Endothelial cell of umbilical vein (primary cell): ENCODE data around the gene GP9. TPM values are rescaled to one million over a fixed set of nuclear protein-coding genes. Genes with fewer than 3 reads are reported as not detected.

Source experiments
- BruUV-seq: library from RNA; stranded (reverse); fragments of 400-500 nt; replicated peaks from 2 replicates; lab custom pipeline; 2021; lab: Mats Ljungman, UMichigan
- CTCF ChIA-PET: fragments of 300-600, 350-600 bp; sonication (Branson Sonifier 250); formaldehyde crosslinking; loops from one replicate; lab custom pipeline; 2021; ENCODE audit warnings: antibody characterized with exemption, inconsistent platforms; lab: Charles Lee
- POLR2A ChIA-PET: fragments of 300-600, 350-600 bp; sonication (Branson Sonifier 250); formaldehyde crosslinking; loops from one replicate; lab custom pipeline; 2021; ENCODE audit warnings: antibody characterized with exemption, inconsistent platforms; lab: Charles Lee
- DNase-seq: peaks from one replicate; pipeline ENCODE4 v3.0.0-alpha.2; 2011; ENCODE audit warnings: low read depth, low spot score
- FAIRE-seq: peaks from 2 replicates; lab custom pipeline; 2011; peaks lifted over from hg19 to GRCh38; lab: Jason Lieb, UNC
- H2AFZ ChIP-seq: 2 replicates; pipeline ENCODE4 v1.6.0; 2012; ENCODE audit warnings: low read depth, low read length, control low read depth, inconsistent platforms
- H3K27ac ChIP-seq: 2 replicates; pipeline ENCODE4 v1.5.1; 2011; ENCODE audit warnings: low read depth, mild to moderate bottlenecking, control low read depth, low read length, moderate library complexity; ENCODE audit not compliant: insufficient read depth
- H3K27me3 ChIP-seq, 2 experiments: 2 replicates each; pipeline versions ENCODE4 v1.6.0 to v1.6.1; 2011; ENCODE audit warnings: low read length in 2 of 2, mixed read lengths in 1 of 2; ENCODE audit not compliant: control insufficient read depth in 2 of 2, insufficient read depth in 2 of 2
- H3K36me3 ChIP-seq, 2 experiments: 2 replicates in 1 of 2; 3 replicates in 1 of 2; pipeline ENCODE4 v1.5.1; 2011; ENCODE audit warnings: low read length in 2 of 2, mild to moderate bottlenecking in 1 of 2, moderate library complexity in 1 of 2; ENCODE audit not compliant: control insufficient read depth in 2 of 2, insufficient read depth in 2 of 2; ENCODE audit errors: extremely low read depth in 1 of 2
- H3K4me1 ChIP-seq: 3 replicates; pipeline ENCODE4 v1.5.1; 2011; ENCODE audit warnings: mild to moderate bottlenecking, low read length; ENCODE audit not compliant: control insufficient read depth, insufficient read depth; ENCODE audit errors: extremely low read depth
- H3K4me2 ChIP-seq: 2 replicates; pipeline ENCODE4 v1.6.1; 2011; ENCODE audit warnings: low read length, control low read depth, mixed read lengths; ENCODE audit not compliant: insufficient read depth
- H3K4me3 ChIP-seq, 3 experiments: fragments of 200-600 bp in 1 of 3; sonication (generic), shearing (Covaris generic) in 1 of 3; replicated peaks in 1 of 3; 2 replicates each; pipeline ENCODE4 v1.5.1; 2011 to 2016; ENCODE audit warnings: control low read depth in 3 of 3, low read length in 3 of 3, mild to moderate bottlenecking in 2 of 3, inconsistent platforms in 1 of 3, low read depth in 1 of 3, moderate library complexity in 1 of 3; ENCODE audit not compliant: insufficient read depth in 1 of 3
- H3K79me2 ChIP-seq: 2 replicates; pipeline ENCODE4 v1.6.0; 2012; ENCODE audit warnings: low read length, inconsistent platforms; ENCODE audit not compliant: control insufficient read depth, insufficient read depth
- H3K9ac ChIP-seq: replicated peaks from 2 replicates; pipeline ENCODE3; 2011; ENCODE audit warnings: low read length, control low read depth; ENCODE audit not compliant: insufficient read depth; ENCODE audit errors: extremely low read depth
- H3K9me1 ChIP-seq: replicated peaks from 3 replicates; pipeline ENCODE4 v1.6.0; 2011; ENCODE audit warnings: mild to moderate bottlenecking, low read length; ENCODE audit not compliant: control insufficient read depth, insufficient read depth; ENCODE audit errors: extremely low read depth
- H3K9me3 ChIP-seq: replicated peaks from 2 replicates; pipeline ENCODE4 v1.5.1; 2012; ENCODE audit warnings: low read length, inconsistent platforms; ENCODE audit not compliant: control insufficient read depth, insufficient read depth
- H4K20me1 ChIP-seq: replicated peaks from 2 replicates; pipeline ENCODE3; 2011; ENCODE audit warnings: mild to moderate bottlenecking, low read length; ENCODE audit not compliant: control insufficient read depth, insufficient read depth; ENCODE audit errors: extremely low read depth
- EZH2 ChIP-seq: IDR thresholded peaks from 2 replicates; pipeline ENCODE4 v1.6.1; 2012; ENCODE audit warnings: borderline replicate concordance, low read depth, mild to moderate bottlenecking, moderate library complexity, low read length, inconsistent platforms; ENCODE audit not compliant: severe bottlenecking
- FOS ChIP-seq: IDR thresholded peaks from 2 replicates; pipeline ENCODE4 v1.6.1; 2011; ENCODE audit warnings: mild to moderate bottlenecking, low read length, moderate library complexity, borderline replicate concordance; ENCODE audit not compliant: insufficient read depth
- GATA2 ChIP-seq: IDR thresholded peaks from 2 replicates; pipeline ENCODE4 v1.7.0; 2011; ENCODE audit warnings: low read depth, mild to moderate bottlenecking, moderate library complexity, mixed read lengths, low read length; ENCODE audit not compliant: insufficient read length, insufficient read depth
- JUN ChIP-seq: IDR thresholded peaks from 2 replicates; pipeline ENCODE4 v1.6.1; 2011; ENCODE audit warnings: borderline replicate concordance, low read depth; ENCODE audit not compliant: insufficient read length, insufficient read depth
- MYC ChIP-seq: IDR thresholded peaks from one replicate; pipeline ENCODE4 v1.6.1; 2011; ENCODE audit warnings: mild to moderate bottlenecking, low read depth, low read length
- POLR2AphosphoS5 ChIP-seq: IDR thresholded peaks from 2 replicates; pipeline ENCODE4 v1.6.1; 2012; ENCODE audit warnings: low read depth, mild to moderate bottlenecking, control low read depth, low read length, moderate library complexity; ENCODE audit not compliant: insufficient read depth
- dilution Hi-C: fragments of 300-500 bp; cut with MboI; formaldehyde crosslinking; loops from one replicate; pipeline ENCODE4 v1.15.0; 2019; ENCODE audit warnings: low sequenced_read_pairs; ENCODE audit not compliant: extremely low pct_ligation_motif_present
- intact Hi-C: fragments of 100-400 bp; cut with micrococcal nuclease; formaldehyde crosslinking; loops from one replicate; pipeline ENCODE4 v1.10.0; 2022
- polyA plus RNA-seq, 4 experiments: library from polyadenylated mRNA; depleted of rRNA in 3 of 4; stranded (reverse) in 3 of 4; unstranded in 1 of 4; fragments of >200 nt; gene quantifications; 2 replicates each; pipeline versions ENCODE4 v1.2.1 to v1.2.3, GENCODE V29; 2011 to 2012; ENCODE audit warnings: missing spikeins in 1 of 4
- total RNA-seq: library from RNA; stranded (reverse); gene quantifications from 2 replicates; pipeline ENCODE4 v1.2.3, GENCODE V29; 2021
- TF ChIP-seq, protein P1 (sequence below): IDR thresholded peaks from 2 replicates; pipeline ENCODE4 v1.6.1; 2011; ENCODE audit not compliant: insufficient read depth, insufficient read length
- TF ChIP-seq, protein P2 (sequence below), 2 donors: IDR thresholded peaks; 1 replicate in 1 of 2; 2 replicates in 1 of 2; pipeline ENCODE4 v1.5.1; 2011; ENCODE audit warnings: low read length in 2 of 2, mild to moderate bottlenecking in 2 of 2, moderate library complexity in 2 of 2, control low read depth in 1 of 2, inconsistent platforms in 1 of 2, low read depth in 1 of 2; ENCODE audit not compliant: insufficient read depth in 1 of 2; ENCODE audit errors: extremely low read depth in 1 of 2

Gene GP9
- total and polyA plus RNA-seq, 2 donors (not counting 3 experiments of a cell fraction or from before 2014, with no cell fraction given): not detected

- no peaks in the 10 kb centered on the region for H3K36me3 ChIP-seq
- H3K27me3 ChIP-seq: no peaks in the 10 kb centered on the region
- no peak for TF ChIP-seq FOS
- TF ChIP-seq MYC: no peak
- TF ChIP-seq, protein P1, sequence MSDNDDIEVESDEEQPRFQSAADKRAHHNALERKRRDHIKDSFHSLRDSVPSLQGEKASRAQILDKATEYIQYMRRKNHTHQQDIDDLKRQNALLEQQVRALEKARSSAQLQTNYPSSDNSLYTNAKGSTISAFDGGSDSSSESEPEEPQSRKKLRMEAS: no peak
- TF ChIP-seq JUN: no peak
- TF ChIP-seq, protein P2, sequence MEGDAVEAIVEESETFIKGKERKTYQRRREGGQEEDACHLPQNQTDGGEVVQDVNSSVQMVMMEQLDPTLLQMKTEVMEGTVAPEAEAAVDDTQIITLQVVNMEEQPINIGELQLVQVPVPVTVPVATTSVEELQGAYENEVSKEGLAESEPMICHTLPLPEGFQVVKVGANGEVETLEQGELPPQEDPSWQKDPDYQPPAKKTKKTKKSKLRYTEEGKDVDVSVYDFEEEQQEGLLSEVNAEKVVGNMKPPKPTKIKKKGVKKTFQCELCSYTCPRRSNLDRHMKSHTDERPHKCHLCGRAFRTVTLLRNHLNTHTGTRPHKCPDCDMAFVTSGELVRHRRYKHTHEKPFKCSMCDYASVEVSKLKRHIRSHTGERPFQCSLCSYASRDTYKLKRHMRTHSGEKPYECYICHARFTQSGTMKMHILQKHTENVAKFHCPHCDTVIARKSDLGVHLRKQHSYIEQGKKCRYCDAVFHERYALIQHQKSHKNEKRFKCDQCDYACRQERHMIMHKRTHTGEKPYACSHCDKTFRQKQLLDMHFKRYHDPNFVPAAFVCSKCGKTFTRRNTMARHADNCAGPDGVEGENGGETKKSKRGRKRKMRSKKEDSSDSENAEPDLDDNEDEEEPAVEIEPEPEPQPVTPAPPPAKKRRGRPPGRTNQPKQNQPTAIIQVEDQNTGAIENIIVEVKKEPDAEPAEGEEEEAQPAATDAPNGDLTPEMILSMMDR (IDR thresholded peaks at IDR 0.05; ENCODE audit: extremely low read depth in 1 of 2, insufficient read depth in 1 of 2, low read depth in 1 of 2, low read length in 2 of 2): no peak
- TF ChIP-seq EZH2: no peak
- no peak for TF ChIP-seq GATA2
- no peak for TF ChIP-seq POLR2AphosphoS5
- POLR2A ChIA-PET: no interaction called here
- no peak overlapping the region for H3K4me3 ChIP-seq
- dilution Hi-C loops: no loop called here
- FAIRE-seq (no peak), DNase-seq (no peak)
- no peaks in the 10 kb centered on the region for H3K9me3 ChIP-seq
- H4K20me1 ChIP-seq: no peaks in the 10 kb centered on the region
- no peak overlapping the region for H2AFZ ChIP-seq
- BruUV-seq: no TSS peak
- H3K79me2 ChIP-seq: no peaks in the 10 kb centered on the region
- H3K9ac ChIP-seq: no peak overlapping the region
- intact Hi-C loops: no loop called here
- CTCF ChIA-PET: interaction anchor here (1.0 to 5.0 kb wide), 3 partner anchors 15 to 50 kb away, joined by 3 to 34 read pairs (median 3); no protein-coding TSS in a partner anchor
- no peak overlapping the region for H3K4me2 ChIP-seq
- H3K9me1 ChIP-seq: no peaks in the 10 kb centered on the region
- H3K4me1 ChIP-seq: peaks cover 20% of the 10 kb centered on the region
- no peak overlapping the region for H3K27ac ChIP-seq
These were observed 39.9 kb upstream of the GP9 start for GRCh38 chr3:129020691-129021090.
